Activated CD8-positive, alpha-beta T cell treated with anti-CD3 and anti-CD28 coated beads for 36 hours (primary cell): ENCODE results near the gene CNBD2. TPM values are rescaled to one million over a fixed set of nuclear protein-coding genes. Genes with fewer than 3 reads are reported as not detected.

Experiments
- ATAC-seq: fragments of 200-7000 bp; cut with Tn5 transposase; one replicate; pipeline ENCODE4 v1.10.0; 2021; ENCODE audit warnings: mild to moderate bottlenecking, moderate library complexity
- CTCF ChIA-PET: fragments of 350-600 bp; sonication (Branson Sonifier 250); formaldehyde crosslinking; loops from one replicate; lab custom pipeline; 2021; ENCODE audit warnings: antibody characterized with exemption; lab: Charles Lee
- POLR2A ChIA-PET: fragments of 350-600 bp; sonication (Branson Sonifier 250); formaldehyde crosslinking; loops from one replicate; lab custom pipeline; 2021; ENCODE audit warnings: antibody characterized with exemption; lab: Charles Lee
- DNase-seq: peaks from one replicate; pipeline ENCODE4 v3.0.0-alpha.2; 2020
- H3K27ac Mint-ChIP-seq: one replicate; pipeline ENCODE4 v1.8.0; 2021; ENCODE audit warnings: mild to moderate bottlenecking, mixed read lengths
- H3K27me3 Mint-ChIP-seq: one replicate; pipeline ENCODE4 v1.8.0; 2021; ENCODE audit warnings: mixed read lengths
- H3K36me3 Mint-ChIP-seq: one replicate; pipeline ENCODE4 v1.8.0; 2021; ENCODE audit warnings: low read depth, mixed read lengths
- H3K4me1 Mint-ChIP-seq: one replicate; pipeline ENCODE4 v1.8.0; 2021; ENCODE audit warnings: low read depth, mixed read lengths
- H3K4me3 Mint-ChIP-seq: one replicate; pipeline ENCODE4 v1.8.0; 2021; ENCODE audit warnings: mild to moderate bottlenecking, moderate library complexity, mixed read lengths
- H3K9me3 Mint-ChIP-seq: one replicate; pipeline ENCODE4 v1.8.0; 2021; ENCODE audit warnings: mixed read lengths
- CTCF ChIP-seq: fragments of 200-600 bp; IDR thresholded peaks from one replicate; pipeline ENCODE4 v1.8.0; 2022; ENCODE audit warnings: antibody characterized with exemption, mild to moderate bottlenecking
- intact Hi-C: fragments of 100-400 bp; cut with micrococcal nuclease; formaldehyde crosslinking; loops from one replicate; pipeline ENCODE4 v1.10.0; 2022
- total RNA-seq, 2 experiments: library from RNA; stranded (reverse); gene quantifications; one replicate each; pipeline ENCODE4 v1.2.3, GENCODE V29; 2021

CNBD2 gene
- total RNA-seq, 2 experiments from 2014 or later: 4.9 to 6.1 TPM

DNA sequence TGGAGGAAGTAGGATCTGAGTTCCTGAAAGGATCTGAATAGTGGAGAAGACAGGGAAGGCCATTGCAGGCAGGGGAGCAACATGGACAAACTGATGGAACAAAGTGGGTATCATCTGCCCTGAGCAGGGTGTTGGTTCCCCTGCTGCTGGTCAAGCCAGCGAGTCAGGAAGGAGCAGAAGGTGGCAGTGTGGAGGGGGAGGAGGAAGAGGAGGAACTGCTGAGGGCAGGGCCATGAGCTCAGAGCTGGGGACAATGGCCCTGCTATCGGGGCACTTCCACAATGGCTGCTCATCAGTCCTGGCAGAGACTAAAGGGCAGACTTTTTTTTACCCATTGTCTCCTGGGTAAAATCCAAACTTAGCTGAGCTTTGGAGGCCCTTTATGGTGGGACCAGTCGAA is 13.6 kb downstream of the CNBD2 start:
- ChIA-PET CTCF (interaction anchor here (1.0 to 7.1 kb wide), 4 partner anchors 10 to 203 kb away, joined by 3 to 69 read pairs (median 6); no protein-coding TSS in a partner anchor), POLR2A (interaction anchor here (0.6 kb wide), 1 partner anchor 204 kb away, joined by 3 read pairs; no protein-coding TSS in a partner anchor)
- intact Hi-C loops: no loop called here
- no peak for TF ChIP-seq CTCF
- Mint-ChIP-seq H3K27me3 (no peaks in the 10 kb centered on the region), H3K4me3 (no peak overlapping the region), H3K36me3 (no peaks in the 10 kb centered on the region), H3K4me1 (no peaks in the 10 kb centered on the region), H3K27ac (no peak overlapping the region), H3K9me3 (no peaks in the 10 kb centered on the region)
- DNase-seq (no peak), ATAC-seq (no peak)

GRCh38 chr20:35984382-35984781 is 16.0 kb downstream of the CNBD2 start:
- H3K27ac Mint-ChIP-seq: no peak overlapping the region
- H3K4me1 Mint-ChIP-seq: no peaks in the 10 kb centered on the region
- ChIA-PET POLR2A (interaction anchor here (1.4 kb wide), 1 partner anchor 19 kb away, joined by 3 read pairs; no protein-coding TSS in a partner anchor), CTCF (interaction anchor here (0.6 to 7.1 kb wide), 6 partner anchors 8 to 154 kb away, joined by 3 to 69 read pairs (median 7); partner anchors contain the start of gene SCAND1)
- intact Hi-C loops: no loop called here
- no peaks in the 10 kb centered on the region for H3K27me3 Mint-ChIP-seq
- no peaks in the 10 kb centered on the region for H3K36me3 Mint-ChIP-seq
- ATAC-seq (no peak), DNase-seq (no peak)
- no peaks in the 10 kb centered on the region for H3K9me3 Mint-ChIP-seq
- no peak for TF ChIP-seq CTCF
- no peak overlapping the region for H3K4me3 Mint-ChIP-seq

DNA sequence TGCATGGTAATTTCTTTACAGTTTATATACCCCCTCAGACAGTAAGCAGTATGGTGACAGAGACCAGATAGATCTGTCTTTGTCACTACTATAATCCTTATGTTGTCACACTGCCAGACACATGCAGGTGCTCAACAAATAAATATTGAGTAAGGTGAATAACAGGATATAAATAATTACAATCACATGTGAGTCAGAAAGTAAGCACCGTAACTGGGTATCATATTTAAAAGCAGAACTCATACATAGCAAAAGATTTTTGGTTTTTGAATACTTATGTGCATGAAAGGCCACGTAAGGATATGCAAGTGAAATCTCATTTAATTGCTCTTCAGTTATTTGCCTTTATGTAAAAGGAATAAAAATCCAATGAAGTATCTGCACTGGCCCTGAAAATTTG is 17.4 kb downstream of the CNBD2 start:
- H3K27me3 Mint-ChIP-seq: no peaks in the 10 kb centered on the region
- no peaks in the 10 kb centered on the region for H3K36me3 Mint-ChIP-seq
- ATAC-seq: no peak
- no peak for DNase-seq
- no peak for TF ChIP-seq CTCF
- intact Hi-C loops: no loop called here
- H3K4me3 Mint-ChIP-seq: no peak overlapping the region
- H3K27ac Mint-ChIP-seq: no peak overlapping the region
- ChIA-PET POLR2A (no interaction called here), CTCF (interaction anchor here (1.3 kb wide), 1 partner anchor 214 kb away, joined by 5 read pairs; no protein-coding TSS in a partner anchor)
- no peaks in the 10 kb centered on the region for H3K9me3 Mint-ChIP-seq
- H3K4me1 Mint-ChIP-seq: no peaks in the 10 kb centered on the region

- ChIA-PET CTCF (interaction anchor here (1.5 to 5.3 kb wide), 2 partner anchors 10 to 211 kb away, joined by 3 to 73 read pairs; no protein-coding TSS in a partner anchor), POLR2A (no interaction called here)
- no peak overlapping the region for H3K4me3 Mint-ChIP-seq
- no peaks in the 10 kb centered on the region for H3K9me3 Mint-ChIP-seq
- DNase-seq (no peak), ATAC-seq (no peak)
- no peak overlapping the region for H3K27ac Mint-ChIP-seq
- no peak for TF ChIP-seq CTCF
- H3K36me3 Mint-ChIP-seq: no peaks in the 10 kb centered on the region
- peaks cover 3% of the 10 kb centered on the region for H3K4me1 Mint-ChIP-seq
- intact Hi-C loops: no loop called here
- peaks cover 2% of the 10 kb centered on the region for H3K27me3 Mint-ChIP-seq
Observed at GRCh38 chr20:35988910-35989463, 20.6 kb downstream of the CNBD2 start.

- Mint-ChIP-seq H3K4me1 (peaks cover 3% of the 10 kb centered on the region), H3K9me3 (no peaks in the 10 kb centered on the region), H3K4me3 (no peak overlapping the region), H3K27ac (no peak overlapping the region), H3K36me3 (no peaks in the 10 kb centered on the region), H3K27me3 (peaks cover 2% of the 10 kb centered on the region)
- no peak for ATAC-seq
- ChIA-PET POLR2A (no interaction called here), CTCF (interaction anchor here (0.8 to 11.3 kb wide), 23 partner anchors 9 to 448 kb away, joined by 3 to 339 read pairs (median 5); partner anchors contain the start of gene SCAND1)
- peak; percentile 57 for TF ChIP-seq CTCF
- peak; percentile 37 for DNase-seq
- intact Hi-C loops: no loop called here
Observed at GRCh38 chr20:35991142-35991771, 22.9 kb downstream of the CNBD2 start.
